DND-41 (cell line): ENCODE results near the gene GLMN.
"Not testable (repeated sequence)": the region's sequence is repeated elsewhere in the genome, so short reads cannot be mapped to it uniquely, and the experiment has no call there.

Experiments used
- EZH2 ChIP-seq: IDR thresholded peaks from 3 replicates; pipeline ENCODE4 v1.6.1; 2012; ENCODE audit warnings: borderline replicate concordance, low read depth, mild to moderate bottlenecking, moderate library complexity, low read length, inconsistent platforms; ENCODE audit not compliant: severe bottlenecking
- TF ChIP-seq, protein P1 (sequence below): IDR thresholded peaks from 2 replicates; pipeline ENCODE4 v1.5.1; 2012; ENCODE audit warnings: borderline replicate concordance, low read length, moderate library complexity, mild to moderate bottlenecking; ENCODE audit not compliant: poor library complexity, severe bottlenecking; ENCODE audit errors: extremely low read depth

DNA sequence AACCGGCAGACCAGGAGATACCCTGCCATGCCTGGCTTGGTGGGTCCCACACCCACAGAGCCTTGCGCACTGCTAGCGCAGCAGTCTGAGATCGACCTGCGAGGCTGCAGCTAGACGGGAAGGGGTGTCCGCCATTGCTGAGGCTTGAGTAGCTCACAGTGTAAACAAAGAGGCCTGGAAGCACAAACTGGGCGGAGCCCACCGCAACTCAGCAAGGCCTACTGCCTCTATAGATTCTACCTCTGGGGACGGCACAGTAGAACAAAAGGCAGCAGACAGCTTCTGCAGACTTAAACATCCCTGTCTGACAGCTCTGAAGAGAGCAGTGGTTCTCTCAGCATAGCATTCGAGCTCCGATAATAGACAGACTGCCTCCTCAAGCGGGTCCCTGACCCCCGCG, 19.0 kb downstream of the GLMN start:
- TF ChIP-seq, protein P1, sequence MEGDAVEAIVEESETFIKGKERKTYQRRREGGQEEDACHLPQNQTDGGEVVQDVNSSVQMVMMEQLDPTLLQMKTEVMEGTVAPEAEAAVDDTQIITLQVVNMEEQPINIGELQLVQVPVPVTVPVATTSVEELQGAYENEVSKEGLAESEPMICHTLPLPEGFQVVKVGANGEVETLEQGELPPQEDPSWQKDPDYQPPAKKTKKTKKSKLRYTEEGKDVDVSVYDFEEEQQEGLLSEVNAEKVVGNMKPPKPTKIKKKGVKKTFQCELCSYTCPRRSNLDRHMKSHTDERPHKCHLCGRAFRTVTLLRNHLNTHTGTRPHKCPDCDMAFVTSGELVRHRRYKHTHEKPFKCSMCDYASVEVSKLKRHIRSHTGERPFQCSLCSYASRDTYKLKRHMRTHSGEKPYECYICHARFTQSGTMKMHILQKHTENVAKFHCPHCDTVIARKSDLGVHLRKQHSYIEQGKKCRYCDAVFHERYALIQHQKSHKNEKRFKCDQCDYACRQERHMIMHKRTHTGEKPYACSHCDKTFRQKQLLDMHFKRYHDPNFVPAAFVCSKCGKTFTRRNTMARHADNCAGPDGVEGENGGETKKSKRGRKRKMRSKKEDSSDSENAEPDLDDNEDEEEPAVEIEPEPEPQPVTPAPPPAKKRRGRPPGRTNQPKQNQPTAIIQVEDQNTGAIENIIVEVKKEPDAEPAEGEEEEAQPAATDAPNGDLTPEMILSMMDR: not testable (repeated sequence)
- TF ChIP-seq EZH2: not testable (repeated sequence)
